Neural progenitor cell (in vitro differentiated cells): Measurements from ENCODE around the gene GP9. TPM values are rescaled to one million over a fixed set of nuclear protein-coding genes. Genes with fewer than 3 reads are reported as not detected.

Source experiments
- DNase-seq: peaks from one replicate; pipeline ENCODE4 v3.0.0-alpha.2; 2016; ENCODE audit warnings: low spot score
- H2AFZ ChIP-seq: fragments of 200-600 bp; sonication (generic); replicated peaks from 2 replicates; pipeline ENCODE4 v1.6.1; 2016; ENCODE audit warnings: antibody characterized with exemption
- H3F3A ChIP-seq: fragments of 200-600 bp; sonication (generic); 2 replicates; pipeline ENCODE4 v1.6.1; 2016; ENCODE audit warnings: antibody characterized with exemption, low read depth
- H3K27ac ChIP-seq: fragments of 200-600 bp; sonication (generic); 2 replicates; pipeline ENCODE4 v1.5.1; 2016; ENCODE audit warnings: mild to moderate bottlenecking
- H3K27me3 ChIP-seq: fragments of 200-600 bp; sonication (generic); 2 replicates; pipeline ENCODE4 v1.6.1; 2016; ENCODE audit warnings: mild to moderate bottlenecking, moderate library complexity
- H3K36me3 ChIP-seq: fragments of 200-600 bp; sonication (generic); 2 replicates; pipeline ENCODE4 v1.5.1; 2016
- H3K4me1 ChIP-seq: fragments of 200-600 bp; sonication (generic); 2 replicates; pipeline ENCODE4 v1.6.1; 2016; ENCODE audit warnings: mixed run types
- H3K4me2 ChIP-seq: fragments of 200-600 bp; sonication (generic); 2 replicates; pipeline ENCODE4 v1.6.1; 2016
- H3K4me3 ChIP-seq: fragments of 200-600 bp; sonication (generic); 2 replicates; pipeline ENCODE4 v1.5.1; 2016
- H3K79me2 ChIP-seq: fragments of 200-600 bp; sonication (generic); 2 replicates; pipeline ENCODE4 v1.6.1; 2016; ENCODE audit warnings: low read depth
- H3K9ac ChIP-seq: fragments of 200-600 bp; sonication (generic); 2 replicates; pipeline ENCODE4 v1.6.1; 2016
- H3K9me3 ChIP-seq: fragments of 200-600 bp; sonication (generic); 2 replicates; pipeline ENCODE4 v1.5.1; 2016; ENCODE audit warnings: low read depth
- H4K20me1 ChIP-seq: fragments of 200-600 bp; sonication (generic); 2 replicates; pipeline ENCODE4 v1.6.1; 2016; ENCODE audit warnings: low read depth
- H3K27ac Mint-ChIP-seq: 3 replicates; pipeline ENCODE4 v1.8.0; 2021; ENCODE audit warnings: mixed read lengths
- H3K27me3 Mint-ChIP-seq: 2 replicates; pipeline ENCODE4 v1.8.0; 2022; ENCODE audit warnings: low read depth, mild to moderate bottlenecking, inconsistent platforms, moderate library complexity, mixed read lengths; ENCODE audit not compliant: insufficient read depth
- H3K36me3 Mint-ChIP-seq: 3 replicates; pipeline ENCODE4 v1.8.0; 2021; ENCODE audit warnings: mixed read lengths
- H3K4me1 Mint-ChIP-seq: 3 replicates; pipeline ENCODE4 v1.8.0; 2021; ENCODE audit warnings: mixed read lengths
- H3K4me3 Mint-ChIP-seq: 3 replicates; pipeline ENCODE4 v1.8.0; 2021; ENCODE audit warnings: mild to moderate bottlenecking, moderate library complexity, mixed read lengths
- H3K9me3 Mint-ChIP-seq: 3 replicates; pipeline ENCODE4 v1.8.0; 2020; ENCODE audit warnings: mixed read lengths
- CTCF ChIP-seq: fragments of 200-600 bp; sonication (generic); IDR thresholded peaks from 2 replicates; pipeline ENCODE4 v1.5.1; 2017; ENCODE audit warnings: antibody characterized with exemption, mild to moderate bottlenecking
- EZH2 ChIP-seq: fragments of 200-600 bp; sonication (generic); IDR thresholded peaks from 2 replicates; pipeline ENCODE4 v1.6.1; 2017; ENCODE audit warnings: antibody characterized with exemption, mild to moderate bottlenecking, moderate library complexity
- EZH2phosphoT487 ChIP-seq: fragments of 200-600 bp; sonication (generic); IDR thresholded peaks from 2 replicates; pipeline ENCODE4 v1.6.1; 2017; ENCODE audit warnings: antibody characterized with exemption
- total RNA-seq: library from RNA; depleted of rRNA; stranded (reverse); fragments of >200 nt; gene quantifications from 2 replicates; pipeline ENCODE4 v1.2.3, GENCODE V29; 2015; ENCODE audit warnings: low replicate concordance

GP9 gene
- total RNA-seq, 1 donor from 2014 or later, result not detected

- H3K36me3 ChIP-seq, result no peaks in the 10 kb centered on the region
- peaks cover 27% of the 10 kb centered on the region for H3K27me3 ChIP-seq
- H3K9me3 Mint-ChIP-seq, result no peaks in the 10 kb centered on the region
- no peaks in the 10 kb centered on the region for H3K9me3 ChIP-seq
- no peaks in the 10 kb centered on the region for H3K27me3 Mint-ChIP-seq
- no peaks in the 10 kb centered on the region for H4K20me1 ChIP-seq
- peaks cover 5% of the 10 kb centered on the region for H3K4me1 ChIP-seq
- H3K36me3 Mint-ChIP-seq, result peaks cover 20% of the 10 kb centered on the region
- no peak overlapping the region for H2AFZ ChIP-seq
- H3F3A ChIP-seq, result peaks cover 2% of the 10 kb centered on the region
- no peak overlapping the region for H3K27ac Mint-ChIP-seq
- no peak overlapping the region for H3K4me2 ChIP-seq
- TF ChIP-seq CTCF, result no peak
- no peak for TF ChIP-seq EZH2phosphoT487
- TF ChIP-seq EZH2, result no peak
- H3K4me3 Mint-ChIP-seq, result no peak overlapping the region
- DNase-seq, result no peak
- no peak overlapping the region for H3K4me3 ChIP-seq
- H3K4me1 Mint-ChIP-seq, result peaks cover 17% of the 10 kb centered on the region
- no peak overlapping the region for H3K27ac ChIP-seq
- H3K79me2 ChIP-seq, result no peaks in the 10 kb centered on the region
- H3K9ac ChIP-seq, result no peak overlapping the region
Measured at GRCh38 chr3:129030611-129031010, 30.0 kb upstream of the GP9 start.

- Histone ChIP-seq H2AFZ (no peak overlapping the region), H3K36me3 (no peaks in the 10 kb centered on the region), H3K4me2 (no peak overlapping the region), H3F3A (no peaks in the 10 kb centered on the region), H3K27me3 (peaks cover 16% of the 10 kb centered on the region), H4K20me1 (no peaks in the 10 kb centered on the region), H3K4me3 (no peak overlapping the region), H3K4me1 (peaks cover 2% of the 10 kb centered on the region), H3K27ac (no peak overlapping the region), H3K9ac (no peak overlapping the region), H3K79me2 (no peaks in the 10 kb centered on the region), H3K9me3 (no peaks in the 10 kb centered on the region)
- no peak for TF ChIP-seq CTCF
- no peak for TF ChIP-seq EZH2
- TF ChIP-seq EZH2phosphoT487, result no peak
- H3K27ac Mint-ChIP-seq, result peak overlapping the region; percentile 53
- no peak for DNase-seq
- no peaks in the 10 kb centered on the region for H3K27me3 Mint-ChIP-seq
- H3K36me3 Mint-ChIP-seq, result peaks cover 20% of the 10 kb centered on the region
- H3K4me1 Mint-ChIP-seq, result peaks cover 6% of the 10 kb centered on the region
- H3K9me3 Mint-ChIP-seq, result no peaks in the 10 kb centered on the region
- H3K4me3 Mint-ChIP-seq, result no peak overlapping the region
Measured at GRCh38 chr3:129031476-129032215, 28.9 kb upstream of the GP9 start.

- Histone ChIP-seq H3K9ac (no peak overlapping the region), H3K4me3 (no peak overlapping the region), H3K79me2 (no peaks in the 10 kb centered on the region), H3K27me3 (peaks cover 9% of the 10 kb centered on the region), H3K27ac (no peak overlapping the region), H3K4me2 (no peak overlapping the region), H2AFZ (no peak overlapping the region), H3F3A (no peaks in the 10 kb centered on the region), H3K36me3 (no peaks in the 10 kb centered on the region), H4K20me1 (no peaks in the 10 kb centered on the region), H3K9me3 (no peaks in the 10 kb centered on the region), H3K4me1 (no peaks in the 10 kb centered on the region)
- peaks cover 20% of the 10 kb centered on the region for H3K36me3 Mint-ChIP-seq
- no peaks in the 10 kb centered on the region for H3K9me3 Mint-ChIP-seq
- H3K4me3 Mint-ChIP-seq, result no peak overlapping the region
- H3K27me3 Mint-ChIP-seq, result no peaks in the 10 kb centered on the region
- TF ChIP-seq EZH2phosphoT487, result no peak
- no peak for TF ChIP-seq EZH2
- TF ChIP-seq CTCF, result no peak
- H3K4me1 Mint-ChIP-seq, result peaks cover 3% of the 10 kb centered on the region
- no peak overlapping the region for H3K27ac Mint-ChIP-seq
- no peak for DNase-seq
Measured at GRCh38 chr3:129032716-129033115, 27.9 kb upstream of the GP9 start.
